ENCODE measurements around the gene ATP6AP1.

Gene ATP6AP1

DNA sequence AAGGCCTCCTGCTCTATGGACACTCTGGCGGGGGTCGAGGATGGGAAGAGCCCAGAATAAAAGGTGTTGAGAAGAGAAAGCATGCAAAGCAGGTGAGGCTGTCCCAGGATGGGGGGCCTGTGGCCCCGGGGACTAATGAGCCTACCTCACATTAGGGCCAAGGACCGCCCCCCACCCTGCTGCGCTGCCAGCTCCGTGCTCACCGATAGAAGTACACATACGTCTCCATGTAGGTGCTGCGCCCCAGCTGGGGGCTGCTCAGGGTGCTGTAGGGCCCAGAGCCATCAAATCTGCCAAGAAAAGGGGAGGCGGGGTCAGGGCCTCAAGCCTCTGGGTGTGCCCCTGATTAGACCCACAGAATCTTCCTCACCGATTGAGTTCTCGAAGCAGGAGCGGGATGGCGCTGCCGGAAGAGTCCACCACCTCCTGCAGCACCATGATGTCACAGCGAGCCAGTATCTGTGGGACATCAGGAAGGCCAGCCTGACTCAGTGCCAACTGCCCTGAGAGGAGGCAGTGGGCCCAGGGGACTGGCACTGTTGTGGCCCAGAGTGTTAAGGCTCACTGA is 23.8 kb upstream of the ATP6AP1 start:
- Histone ChIP-seq H3K4me1 (ENCODE audit: control insufficient read depth, insufficient read depth, low read length) (no peaks in the 10 kb centered on the region; the same call in 1 of the 2 replicates), H3K9me3 (ENCODE audit: control insufficient read depth, insufficient read depth, low read depth, low read length) (no peaks in the 10 kb centered on the region), H3K4me3 (ENCODE audit: low read depth, low read length) (no peak overlapping the region), H3K27ac (ENCODE audit: extremely low read depth, low read depth, low read length) (no peak overlapping the region), H3K36me3 (ENCODE audit: control insufficient read depth in 2 of 2, insufficient read depth in 1 of 2, low read length in 2 of 2) (peaks cover 0 to 39% of the 10 kb centered on the region in 2 experiments; a peak in 1 of 3 replicates)
- TF ChIP-seq, protein P1, sequence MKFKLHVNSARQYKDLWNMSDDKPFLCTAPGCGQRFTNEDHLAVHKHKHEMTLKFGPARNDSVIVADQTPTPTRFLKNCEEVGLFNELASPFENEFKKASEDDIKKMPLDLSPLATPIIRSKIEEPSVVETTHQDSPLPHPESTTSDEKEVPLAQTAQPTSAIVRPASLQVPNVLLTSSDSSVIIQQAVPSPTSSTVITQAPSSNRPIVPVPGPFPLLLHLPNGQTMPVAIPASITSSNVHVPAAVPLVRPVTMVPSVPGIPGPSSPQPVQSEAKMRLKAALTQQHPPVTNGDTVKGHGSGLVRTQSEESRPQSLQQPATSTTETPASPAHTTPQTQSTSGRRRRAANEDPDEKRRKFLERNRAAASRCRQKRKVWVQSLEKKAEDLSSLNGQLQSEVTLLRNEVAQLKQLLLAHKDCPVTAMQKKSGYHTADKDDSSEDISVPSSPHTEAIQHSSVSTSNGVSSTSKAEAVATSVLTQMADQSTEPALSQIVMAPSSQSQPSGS (tag by site-specific recombination; IDR thresholded peaks at IDR 0.05; ENCODE audit: low read depth): no peak
- no peak for TF ChIP-seq GLI4 (tag by site-specific recombination; IDR thresholded peaks at IDR 0.05)
- no peak for TF ChIP-seq ZNF529 (tag by site-specific recombination; IDR thresholded peaks at IDR 0.05; ENCODE audit: insufficient replicate concordance)
- TF ChIP-seq ZNF140 (tag by site-specific recombination; IDR thresholded peaks at IDR 0.05): no peak
- TF ChIP-seq MYNN (tag by site-specific recombination; IDR thresholded peaks at IDR 0.05; ENCODE audit: borderline replicate concordance): no peak
- no peak for TF ChIP-seq EGR2 (tag by site-specific recombination; IDR thresholded peaks at IDR 0.05; ENCODE audit: low read depth)
- CTCF ChIA-PET: interaction anchor here (0.8 kb wide), 1 partner anchor 615 kb away, joined by 4 read pairs; no protein-coding TSS in a partner anchor
- POLR2A ChIA-PET: interaction anchor here (0.9 kb wide), 1 partner anchor 10 kb away, joined by 6 read pairs; no protein-coding TSS in a partner anchor

DNA sequence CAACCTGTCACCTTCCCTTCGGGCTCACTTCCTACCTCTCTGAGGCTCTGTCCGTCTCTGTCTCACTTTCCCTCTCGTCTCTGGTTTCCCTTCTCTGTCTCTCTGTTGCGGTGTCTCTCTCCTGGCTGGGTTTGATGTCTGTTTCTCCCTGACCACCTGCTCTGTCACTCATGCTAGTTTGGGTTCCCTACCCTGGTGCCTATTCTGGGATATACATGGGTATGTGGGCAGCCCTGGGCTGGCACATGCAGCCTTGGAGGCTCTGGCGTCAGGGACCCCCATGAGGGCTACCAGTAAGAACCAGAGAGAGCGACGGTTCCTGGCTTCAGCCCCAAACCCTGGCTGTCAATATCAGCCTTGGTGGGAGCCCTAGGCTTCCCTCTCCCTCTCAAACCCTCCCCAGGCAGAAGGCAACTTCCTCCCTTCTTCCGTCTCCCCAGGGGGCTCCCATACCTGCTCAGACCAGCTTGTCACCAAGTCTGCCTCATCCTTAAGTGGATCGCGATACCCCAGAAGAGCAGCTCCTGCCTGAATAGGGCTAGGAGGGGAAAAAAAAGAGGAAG is 19.7 kb upstream of the ATP6AP1 start:
- ChIA-PET POLR2A (interaction anchor here (1.0 to 4.0 kb wide), 7 partner anchors 8 to 81 kb away, joined by 3 to 57 read pairs (median 5); partner anchors contain the start of genes RPL10 and SLC10A3), CTCF (interaction anchor here (0.6 to 1.4 kb wide), 3 partner anchors 9 to 464 kb away, joined by 3 to 5 read pairs (median 4); no protein-coding TSS in a partner anchor)
- Histone ChIP-seq H3K36me3 (ENCODE audit: control insufficient read depth in 2 of 2, insufficient read depth in 1 of 2, low read length in 2 of 2) (peaks cover 0 to 9% of the 10 kb centered on the region in 2 experiments; a peak in 2 of 3 replicates), H3K4me3 (ENCODE audit: low read depth, low read length) (peak overlapping the region; percentile 22), H3K4me1 (ENCODE audit: control insufficient read depth, insufficient read depth, low read length) (no peaks in the 10 kb centered on the region; the same call in 1 of the 2 replicates), H3K9me3 (ENCODE audit: control insufficient read depth, insufficient read depth, low read depth, low read length) (no peaks in the 10 kb centered on the region), H3K27ac (ENCODE audit: extremely low read depth, low read depth, low read length) (no peak overlapping the region)
- TF ChIP-seq, protein P2, sequence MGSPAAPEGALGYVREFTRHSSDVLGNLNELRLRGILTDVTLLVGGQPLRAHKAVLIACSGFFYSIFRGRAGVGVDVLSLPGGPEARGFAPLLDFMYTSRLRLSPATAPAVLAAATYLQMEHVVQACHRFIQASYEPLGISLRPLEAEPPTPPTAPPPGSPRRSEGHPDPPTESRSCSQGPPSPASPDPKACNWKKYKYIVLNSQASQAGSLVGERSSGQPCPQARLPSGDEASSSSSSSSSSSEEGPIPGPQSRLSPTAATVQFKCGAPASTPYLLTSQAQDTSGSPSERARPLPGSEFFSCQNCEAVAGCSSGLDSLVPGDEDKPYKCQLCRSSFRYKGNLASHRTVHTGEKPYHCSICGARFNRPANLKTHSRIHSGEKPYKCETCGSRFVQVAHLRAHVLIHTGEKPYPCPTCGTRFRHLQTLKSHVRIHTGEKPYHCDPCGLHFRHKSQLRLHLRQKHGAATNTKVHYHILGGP (tag by site-specific recombination; IDR thresholded peaks at IDR 0.05): no peak
- TF ChIP-seq ZNF416 (tag by site-specific recombination; IDR thresholded peaks at IDR 0.05) (no peak), ZFP69B (tag by site-specific recombination; IDR thresholded peaks at IDR 0.05) (no peak), MYNN (tag by site-specific recombination; IDR thresholded peaks at IDR 0.05; ENCODE audit: borderline replicate concordance) (no peak)

DNA sequence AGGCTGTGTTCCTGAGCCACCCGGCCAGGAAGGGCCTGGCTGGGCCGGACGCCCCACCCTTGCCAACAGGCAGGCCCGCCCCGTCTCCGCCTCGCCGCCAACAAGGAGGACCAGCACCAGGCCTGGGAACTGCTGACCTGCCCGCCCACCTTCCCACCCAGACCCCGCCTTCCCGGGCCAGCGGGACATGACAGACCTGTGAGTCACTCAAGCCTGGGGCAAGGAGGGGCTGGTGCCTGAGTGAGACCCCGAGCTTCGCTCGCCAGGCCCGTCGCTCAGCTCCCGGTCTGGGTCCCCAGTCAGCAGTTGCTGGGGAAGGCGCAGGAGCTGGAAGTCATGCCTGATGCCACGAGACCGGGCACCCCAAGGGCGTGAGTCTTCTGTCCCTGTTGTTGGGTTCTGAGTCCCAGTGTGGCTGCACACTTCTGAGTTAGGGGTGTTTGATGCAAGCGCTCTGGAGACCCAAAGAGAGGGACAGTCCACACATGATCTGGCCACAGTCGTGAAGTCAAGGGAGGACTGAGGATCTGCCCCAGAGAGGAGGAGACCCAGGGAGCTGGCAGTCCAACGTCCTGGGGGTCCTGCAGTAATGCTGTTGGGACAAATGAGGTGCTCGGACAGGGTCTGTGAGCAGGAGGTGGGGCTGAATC is 19.1 kb upstream of the ATP6AP1 start, which contains the start of gene DNASE1L1:
TSS of gene DNASE1L1 (minus strand) at position 33 of the 650 bp plus-strand sequence. CDS start 3,686 bp downstream, outside the sequence.
- Histone ChIP-seq H3K4me1 (ENCODE audit: control insufficient read depth, insufficient read depth, low read length) (no peaks in the 10 kb centered on the region; the same call in 1 of the 2 replicates), H3K4me3 (ENCODE audit: low read depth, low read length) (peak within 1 kb of the TSS; percentile 22), H3K27ac (ENCODE audit: extremely low read depth, low read depth, low read length) (no peak within 1 kb of the TSS), H3K9me3 (ENCODE audit: control insufficient read depth, insufficient read depth, low read depth, low read length) (no peaks in the 10 kb centered on the region), H3K36me3 (ENCODE audit: control insufficient read depth in 2 of 2, insufficient read depth in 1 of 2, low read length in 2 of 2) (peaks cover 0 to 12% of the 10 kb centered on the region in 2 experiments; a peak in 2 of 3 replicates)
- POLR2A ChIA-PET: interaction anchor here (0.9 to 4.0 kb wide), 8 partner anchors 9 to 82 kb away, joined by 3 to 57 read pairs (median 4); partner anchors contain the start of genes RPL10 and SLC10A3
- CTCF ChIA-PET: interaction anchor here (0.6 to 1.4 kb wide), 3 partner anchors 10 to 465 kb away, joined by 3 to 5 read pairs (median 4); no protein-coding TSS in a partner anchor
- TF ChIP-seq ZBTB21 (tag by site-specific recombination; IDR thresholded peaks at IDR 0.05) (no peak), KLF1 (tag by site-specific recombination; IDR thresholded peaks at IDR 0.05) (peak; percentile 95), ZXDB (tag by site-specific recombination; IDR thresholded peaks at IDR 0.05) (no peak), HOXA7 (CRISPR knock-in tag; IDR thresholded peaks at IDR 0.05; ENCODE audit: borderline replicate concordance) (no peak), ZFHX2 (tag by site-specific recombination; conservative IDR thresholded peaks at IDR 0.05) (0 out of 2 replicates have a peak, but pooled peaks have one; percentile 19), SP3 (tag by site-specific recombination; IDR thresholded peaks at IDR 0.05) (peak; percentile 36; the same call in 1 of the 2 replicates), ZFP69B (tag by site-specific recombination; IDR thresholded peaks at IDR 0.05) (no peak), ZNF175 (tag by site-specific recombination; IDR thresholded peaks at IDR 0.05) (no peak), SP2 (tag by site-specific recombination; IDR thresholded peaks at IDR 0.05) (peak; percentile 82)
- TF ChIP-seq, protein P3, sequence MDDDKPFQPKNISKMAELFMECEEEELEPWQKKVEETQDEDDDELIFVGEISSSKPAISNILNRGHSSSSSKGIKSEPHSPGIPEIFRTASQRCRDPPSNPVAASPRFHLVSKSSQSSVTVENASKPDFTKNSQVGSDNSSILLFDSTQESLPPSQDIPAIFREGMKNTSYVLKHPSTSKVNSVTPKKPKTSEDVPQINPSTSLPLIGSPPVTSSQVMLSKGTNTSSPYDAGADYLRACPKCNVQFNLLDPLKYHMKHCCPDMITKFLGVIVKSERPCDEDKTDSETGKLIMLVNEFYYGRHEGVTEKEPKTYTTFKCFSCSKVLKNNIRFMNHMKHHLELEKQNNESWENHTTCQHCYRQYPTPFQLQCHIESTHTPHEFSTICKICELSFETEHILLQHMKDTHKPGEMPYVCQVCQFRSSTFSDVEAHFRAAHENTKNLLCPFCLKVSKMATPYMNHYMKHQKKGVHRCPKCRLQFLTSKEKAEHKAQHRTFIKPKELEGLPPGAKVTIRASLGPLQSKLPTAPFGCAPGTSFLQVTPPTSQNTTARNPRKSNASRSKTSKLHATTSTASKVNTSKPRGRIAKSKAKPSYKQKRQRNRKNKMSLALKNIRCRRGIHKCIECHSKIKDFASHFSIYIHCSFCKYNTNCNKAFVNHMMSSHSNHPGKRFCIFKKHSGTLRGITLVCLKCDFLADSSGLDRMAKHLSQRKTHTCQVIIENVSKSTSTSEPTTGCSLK (tag by site-specific recombination; IDR thresholded peaks at IDR 0.05): no peak
- TF ChIP-seq, protein P4, sequence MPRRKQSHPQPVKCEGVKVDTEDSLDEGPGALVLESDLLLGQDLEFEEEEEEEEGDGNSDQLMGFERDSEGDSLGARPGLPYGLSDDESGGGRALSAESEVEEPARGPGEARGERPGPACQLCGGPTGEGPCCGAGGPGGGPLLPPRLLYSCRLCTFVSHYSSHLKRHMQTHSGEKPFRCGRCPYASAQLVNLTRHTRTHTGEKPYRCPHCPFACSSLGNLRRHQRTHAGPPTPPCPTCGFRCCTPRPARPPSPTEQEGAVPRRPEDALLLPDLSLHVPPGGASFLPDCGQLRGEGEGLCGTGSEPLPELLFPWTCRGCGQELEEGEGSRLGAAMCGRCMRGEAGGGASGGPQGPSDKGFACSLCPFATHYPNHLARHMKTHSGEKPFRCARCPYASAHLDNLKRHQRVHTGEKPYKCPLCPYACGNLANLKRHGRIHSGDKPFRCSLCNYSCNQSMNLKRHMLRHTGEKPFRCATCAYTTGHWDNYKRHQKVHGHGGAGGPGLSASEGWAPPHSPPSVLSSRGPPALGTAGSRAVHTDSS (tag by site-specific recombination; IDR thresholded peaks at IDR 0.05): no peak
- TF ChIP-seq, protein P5, sequence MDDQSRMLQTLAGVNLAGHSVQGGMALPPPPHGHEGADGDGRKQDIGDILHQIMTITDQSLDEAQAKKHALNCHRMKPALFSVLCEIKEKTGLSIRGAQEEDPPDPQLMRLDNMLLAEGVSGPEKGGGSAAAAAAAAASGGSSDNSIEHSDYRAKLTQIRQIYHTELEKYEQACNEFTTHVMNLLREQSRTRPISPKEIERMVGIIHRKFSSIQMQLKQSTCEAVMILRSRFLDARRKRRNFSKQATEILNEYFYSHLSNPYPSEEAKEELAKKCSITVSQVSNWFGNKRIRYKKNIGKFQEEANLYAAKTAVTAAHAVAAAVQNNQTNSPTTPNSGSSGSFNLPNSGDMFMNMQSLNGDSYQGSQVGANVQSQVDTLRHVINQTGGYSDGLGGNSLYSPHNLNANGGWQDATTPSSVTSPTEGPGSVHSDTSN (CRISPR knock-in tag; IDR thresholded peaks at IDR 0.05): 0 out of 2 replicates have a peak, but pooled peaks have one; percentile 37
